WTC11 (cell line): ENCODE measurements around the gene COL4A1. TPM values are rescaled to one million over a fixed set of nuclear protein-coding genes. Genes with fewer than 3 reads are reported as not detected.

Source experiments
- ATAC-seq: fragments of 200-7000 bp; cut with Tn5 transposase; 2 replicates; pipeline ENCODE4 v1.10.0; 2021; ENCODE audit warnings: mild to moderate bottlenecking, moderate library complexity
- CTCF ChIA-PET: fragments of 300-600 bp; sonication (Branson Sonifier 250); formaldehyde crosslinking; loops from one replicate; lab custom pipeline; 2021; ENCODE audit warnings: antibody characterized with exemption; lab: Charles Lee
- POLR2A ChIA-PET: fragments of 350-600 bp; sonication (Branson Sonifier 250); formaldehyde crosslinking; loops from one replicate; lab custom pipeline; 2021; ENCODE audit warnings: antibody characterized with exemption; lab: Charles Lee
- DNase-seq: peaks from one replicate; pipeline ENCODE4 v3.0.0; 2021; ENCODE audit warnings: low spot score
- H3K27ac Mint-ChIP-seq: 2 replicates; pipeline ENCODE4 v1.8.0; 2021; ENCODE audit warnings: mixed read lengths
- H3K27me3 Mint-ChIP-seq: 2 replicates; pipeline ENCODE4 v1.8.0; 2021; ENCODE audit warnings: low read depth, mild to moderate bottlenecking, moderate library complexity, mixed read lengths
- H3K36me3 Mint-ChIP-seq: 2 replicates; pipeline ENCODE4 v1.8.0; 2021; ENCODE audit warnings: mixed read lengths
- H3K4me1 Mint-ChIP-seq: 2 replicates; pipeline ENCODE4 v1.8.0; 2022; ENCODE audit warnings: mixed read lengths
- H3K4me3 Mint-ChIP-seq: 2 replicates; pipeline ENCODE4 v1.8.0; 2021; ENCODE audit warnings: mild to moderate bottlenecking, moderate library complexity, mixed read lengths
- H3K9me3 Mint-ChIP-seq: 2 replicates; pipeline ENCODE4 v1.8.0; 2021; ENCODE audit warnings: mixed read lengths
- CTCF ChIP-seq: fragments of 200-600 bp; IDR thresholded peaks from 2 replicates; pipeline ENCODE4 v1.8.0; 2022; ENCODE audit warnings: antibody characterized with exemption
- ELF4 ChIP-seq: sonication (generic); formaldehyde crosslinking; IDR thresholded peaks from 2 replicates; pipeline ENCODE4 v1.8.1; 2022; ENCODE audit warnings: low read depth, mild to moderate bottlenecking, moderate library complexity, missing genetic modification reagents
- FOXP1 ChIP-seq: sonication (generic); formaldehyde crosslinking; IDR thresholded peaks from 2 replicates; pipeline ENCODE4 v1.8.0; 2022; ENCODE audit warnings: missing genetic modification reagents, mild to moderate bottlenecking, moderate library complexity, borderline replicate concordance
- HMGA2 ChIP-seq: fragments of 250-450 bp; sonication (Bioruptor Pico); IDR thresholded peaks from 2 replicates; pipeline ENCODE4 v1.4.0; 2021; ENCODE audit warnings: mild to moderate bottlenecking, moderate library complexity
- IRF2 ChIP-seq: sonication (generic); formaldehyde crosslinking; IDR thresholded peaks from 2 replicates; pipeline ENCODE4 v1.8.0; 2022; ENCODE audit warnings: low read depth, missing genetic modification reagents, borderline replicate concordance
- MAX ChIP-seq: sonication (generic); formaldehyde crosslinking; IDR thresholded peaks from 2 replicates; pipeline ENCODE4 v1.8.0; 2022; ENCODE audit warnings: mild to moderate bottlenecking, missing genetic modification reagents
- PREB ChIP-seq: sonication (generic); formaldehyde crosslinking; IDR thresholded peaks from 2 replicates; pipeline ENCODE4 v1.8.1; 2022; ENCODE audit warnings: mild to moderate bottlenecking, missing genetic modification reagents, moderate library complexity, borderline replicate concordance
- RORB ChIP-seq: fragments of 250-450 bp; sonication (Bioruptor Pico); IDR thresholded peaks from 2 replicates; pipeline ENCODE4 v1.9.0; 2021; ENCODE audit warnings: mild to moderate bottlenecking
- ZNF396 ChIP-seq: fragments of 250-450 bp; sonication (Bioruptor Pico); IDR thresholded peaks from 2 replicates; pipeline ENCODE4 v1.8.0; 2021; ENCODE audit warnings: mild to moderate bottlenecking, moderate library complexity, borderline replicate concordance
- ZNF423 ChIP-seq: fragments of 250-450 bp; sonication (Bioruptor Pico); IDR thresholded peaks from 2 replicates; pipeline ENCODE4 v2.1.2; 2022; ENCODE audit warnings: mild to moderate bottlenecking, moderate library complexity
- ZNF512 ChIP-seq: sonication (generic); formaldehyde crosslinking; IDR thresholded peaks from 2 replicates; pipeline ENCODE4 v1.8.1; 2022; ENCODE audit warnings: missing genetic modification reagents, borderline replicate concordance
- ZNF671 ChIP-seq: fragments of 250-450 bp; sonication (Bioruptor Pico); IDR thresholded peaks from 2 replicates; pipeline ENCODE4 v1.8.0; 2021; ENCODE audit warnings: mild to moderate bottlenecking
- total RNA-seq: library from RNA; stranded (reverse); gene quantifications from 3 replicates; pipeline ENCODE4 v1.2.3, GENCODE V29; 2021
- TF ChIP-seq, protein P1 (sequence below): fragments of 250-450 bp; sonication (Bioruptor Pico); IDR thresholded peaks from 2 replicates; pipeline ENCODE4 v1.9.0; 2021; ENCODE audit warnings: mild to moderate bottlenecking
- TF ChIP-seq, protein P2 (sequence below): sonication (generic); formaldehyde crosslinking; IDR thresholded peaks from 2 replicates; pipeline ENCODE4 v1.8.0; 2023; ENCODE audit warnings: missing genetic modification reagents, mild to moderate bottlenecking, borderline replicate concordance
- TF ChIP-seq, protein P3 (sequence below): sonication (generic); formaldehyde crosslinking; IDR thresholded peaks from 2 replicates; pipeline ENCODE4 v1.8.1; 2023; ENCODE audit warnings: mild to moderate bottlenecking, missing genetic modification reagents, moderate library complexity
- TF ChIP-seq, protein P4 (sequence below): fragments of 250-450 bp; sonication (Bioruptor Pico); conservative IDR thresholded peaks from 2 replicates; pipeline ENCODE4 v1.9.0; 2021; ENCODE audit warnings: mild to moderate bottlenecking

The COL4A1 gene
- total RNA-seq, 1 experiment from 2014 or later: 89.6 TPM

- no peak for DNase-seq
- Mint-ChIP-seq H3K4me3 (no peak overlapping the region), H3K9me3 (peaks cover 4% of the 10 kb centered on the region), H3K4me1 (peaks cover 39% of the 10 kb centered on the region), H3K36me3 (0 out of 2 replicates have a peak, but pooled peaks cover under 1% of the 10 kb centered on the region), H3K27me3 (no peaks in the 10 kb centered on the region), H3K27ac (no peak overlapping the region; the same call in 1 of the 2 replicates)
- ChIA-PET CTCF (interaction anchor here (2.4 to 3.2 kb wide), 2 partner anchors 12 to 15 kb away, joined by 8 to 16 read pairs; no protein-coding TSS in a partner anchor), POLR2A (interaction anchor here (0.7 to 1.5 kb wide), 2 partner anchors 30 to 33 kb away, joined by 3 to 4 read pairs; partner anchors contain the start of genes COL4A1 and COL4A2)
- ATAC-seq: no peak
- TF ChIP-seq, protein P1, sequence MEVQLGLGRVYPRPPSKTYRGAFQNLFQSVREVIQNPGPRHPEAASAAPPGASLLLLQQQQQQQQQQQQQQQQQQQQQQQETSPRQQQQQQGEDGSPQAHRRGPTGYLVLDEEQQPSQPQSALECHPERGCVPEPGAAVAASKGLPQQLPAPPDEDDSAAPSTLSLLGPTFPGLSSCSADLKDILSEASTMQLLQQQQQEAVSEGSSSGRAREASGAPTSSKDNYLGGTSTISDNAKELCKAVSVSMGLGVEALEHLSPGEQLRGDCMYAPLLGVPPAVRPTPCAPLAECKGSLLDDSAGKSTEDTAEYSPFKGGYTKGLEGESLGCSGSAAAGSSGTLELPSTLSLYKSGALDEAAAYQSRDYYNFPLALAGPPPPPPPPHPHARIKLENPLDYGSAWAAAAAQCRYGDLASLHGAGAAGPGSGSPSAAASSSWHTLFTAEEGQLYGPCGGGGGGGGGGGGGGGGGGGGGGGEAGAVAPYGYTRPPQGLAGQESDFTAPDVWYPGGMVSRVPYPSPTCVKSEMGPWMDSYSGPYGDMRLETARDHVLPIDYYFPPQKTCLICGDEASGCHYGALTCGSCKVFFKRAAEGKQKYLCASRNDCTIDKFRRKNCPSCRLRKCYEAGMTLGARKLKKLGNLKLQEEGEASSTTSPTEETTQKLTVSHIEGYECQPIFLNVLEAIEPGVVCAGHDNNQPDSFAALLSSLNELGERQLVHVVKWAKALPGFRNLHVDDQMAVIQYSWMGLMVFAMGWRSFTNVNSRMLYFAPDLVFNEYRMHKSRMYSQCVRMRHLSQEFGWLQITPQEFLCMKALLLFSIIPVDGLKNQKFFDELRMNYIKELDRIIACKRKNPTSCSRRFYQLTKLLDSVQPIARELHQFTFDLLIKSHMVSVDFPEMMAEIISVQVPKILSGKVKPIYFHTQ: no peak
- TF ChIP-seq ZNF396 (CRISPR knock-in tag): no peak
- no peak for TF ChIP-seq FOXP1 (CRISPR knock-in tag)
- TF ChIP-seq, protein P2, sequence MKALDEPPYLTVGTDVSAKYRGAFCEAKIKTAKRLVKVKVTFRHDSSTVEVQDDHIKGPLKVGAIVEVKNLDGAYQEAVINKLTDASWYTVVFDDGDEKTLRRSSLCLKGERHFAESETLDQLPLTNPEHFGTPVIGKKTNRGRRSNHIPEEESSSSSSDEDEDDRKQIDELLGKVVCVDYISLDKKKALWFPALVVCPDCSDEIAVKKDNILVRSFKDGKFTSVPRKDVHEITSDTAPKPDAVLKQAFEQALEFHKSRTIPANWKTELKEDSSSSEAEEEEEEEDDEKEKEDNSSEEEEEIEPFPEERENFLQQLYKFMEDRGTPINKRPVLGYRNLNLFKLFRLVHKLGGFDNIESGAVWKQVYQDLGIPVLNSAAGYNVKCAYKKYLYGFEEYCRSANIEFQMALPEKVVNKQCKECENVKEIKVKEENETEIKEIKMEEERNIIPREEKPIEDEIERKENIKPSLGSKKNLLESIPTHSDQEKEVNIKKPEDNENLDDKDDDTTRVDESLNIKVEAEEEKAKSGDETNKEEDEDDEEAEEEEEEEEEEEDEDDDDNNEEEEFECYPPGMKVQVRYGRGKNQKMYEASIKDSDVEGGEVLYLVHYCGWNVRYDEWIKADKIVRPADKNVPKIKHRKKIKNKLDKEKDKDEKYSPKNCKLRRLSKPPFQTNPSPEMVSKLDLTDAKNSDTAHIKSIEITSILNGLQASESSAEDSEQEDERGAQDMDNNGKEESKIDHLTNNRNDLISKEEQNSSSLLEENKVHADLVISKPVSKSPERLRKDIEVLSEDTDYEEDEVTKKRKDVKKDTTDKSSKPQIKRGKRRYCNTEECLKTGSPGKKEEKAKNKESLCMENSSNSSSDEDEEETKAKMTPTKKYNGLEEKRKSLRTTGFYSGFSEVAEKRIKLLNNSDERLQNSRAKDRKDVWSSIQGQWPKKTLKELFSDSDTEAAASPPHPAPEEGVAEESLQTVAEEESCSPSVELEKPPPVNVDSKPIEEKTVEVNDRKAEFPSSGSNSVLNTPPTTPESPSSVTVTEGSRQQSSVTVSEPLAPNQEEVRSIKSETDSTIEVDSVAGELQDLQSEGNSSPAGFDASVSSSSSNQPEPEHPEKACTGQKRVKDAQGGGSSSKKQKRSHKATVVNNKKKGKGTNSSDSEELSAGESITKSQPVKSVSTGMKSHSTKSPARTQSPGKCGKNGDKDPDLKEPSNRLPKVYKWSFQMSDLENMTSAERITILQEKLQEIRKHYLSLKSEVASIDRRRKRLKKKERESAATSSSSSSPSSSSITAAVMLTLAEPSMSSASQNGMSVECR: no peak
- TF ChIP-seq PREB (CRISPR knock-in tag): no peak
- no peak for TF ChIP-seq CTCF
- no peak for TF ChIP-seq IRF2 (CRISPR knock-in tag)
- no peak for TF ChIP-seq RORB
- no peak for TF ChIP-seq ZNF671 (CRISPR knock-in tag)
- no peak for TF ChIP-seq HMGA2
- no peak for TF ChIP-seq ELF4 (CRISPR knock-in tag)
- no peak for TF ChIP-seq MAX
- TF ChIP-seq, protein P3, sequence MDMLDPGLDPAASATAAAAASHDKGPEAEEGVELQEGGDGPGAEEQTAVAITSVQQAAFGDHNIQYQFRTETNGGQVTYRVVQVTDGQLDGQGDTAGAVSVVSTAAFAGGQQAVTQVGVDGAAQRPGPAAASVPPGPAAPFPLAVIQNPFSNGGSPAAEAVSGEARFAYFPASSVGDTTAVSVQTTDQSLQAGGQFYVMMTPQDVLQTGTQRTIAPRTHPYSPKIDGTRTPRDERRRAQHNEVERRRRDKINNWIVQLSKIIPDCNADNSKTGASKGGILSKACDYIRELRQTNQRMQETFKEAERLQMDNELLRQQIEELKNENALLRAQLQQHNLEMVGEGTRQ (CRISPR knock-in tag): no peak
- no peak for TF ChIP-seq ZNF512 (CRISPR knock-in tag)
- TF ChIP-seq ZNF423: no peak
- TF ChIP-seq, protein P4, sequence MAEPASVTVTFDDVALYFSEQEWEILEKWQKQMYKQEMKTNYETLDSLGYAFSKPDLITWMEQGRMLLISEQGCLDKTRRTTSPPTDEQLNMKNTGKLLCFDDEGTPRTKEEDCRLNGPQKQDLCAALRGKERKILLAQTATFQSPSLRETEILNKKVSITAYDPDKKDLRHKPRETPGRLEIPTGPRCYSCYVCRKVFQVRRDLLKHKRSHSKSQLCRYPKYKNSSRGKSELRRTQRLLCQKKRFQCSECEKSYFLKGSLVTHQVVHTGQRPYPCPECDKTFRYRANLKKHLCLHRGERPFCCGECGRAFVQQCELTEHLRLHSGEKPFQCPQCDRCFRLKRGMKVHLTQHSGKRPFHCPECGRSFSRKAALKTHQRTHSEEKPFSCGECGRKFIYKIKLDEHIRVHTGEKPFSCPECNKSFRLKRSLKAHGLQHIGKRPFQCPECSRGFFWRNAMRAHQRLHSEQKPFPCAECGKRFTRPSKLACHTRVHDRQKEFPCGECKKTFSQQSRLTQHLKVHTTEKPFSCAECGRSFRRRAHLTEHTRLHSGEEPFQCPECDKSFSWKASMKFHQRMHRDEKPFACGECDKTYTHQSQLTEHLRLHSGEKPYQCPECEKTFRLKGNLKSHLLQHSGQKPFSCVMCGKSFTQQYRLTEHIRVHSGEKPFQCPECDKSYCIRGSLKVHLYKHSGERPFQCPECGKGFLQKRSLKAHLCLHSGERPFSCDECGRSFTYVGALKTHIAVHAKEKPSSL (CRISPR knock-in tag): no peak
Measured at GRCh38 chr13:110339975-110340550, 33.1 kb upstream of the COL4A1 start.
